ENCODE measurements around the gene BORCS5. TPM values are rescaled to one million over a fixed set of nuclear protein-coding genes. Genes with fewer than 3 reads are reported as not detected.

Gene BORCS5
- total and polyA plus RNA-seq, 2 of the 8 experiments (the other 6 are each of a cell fraction or from before 2014, with no cell fraction given): 8.3 to 17.4 TPM

DNA sequence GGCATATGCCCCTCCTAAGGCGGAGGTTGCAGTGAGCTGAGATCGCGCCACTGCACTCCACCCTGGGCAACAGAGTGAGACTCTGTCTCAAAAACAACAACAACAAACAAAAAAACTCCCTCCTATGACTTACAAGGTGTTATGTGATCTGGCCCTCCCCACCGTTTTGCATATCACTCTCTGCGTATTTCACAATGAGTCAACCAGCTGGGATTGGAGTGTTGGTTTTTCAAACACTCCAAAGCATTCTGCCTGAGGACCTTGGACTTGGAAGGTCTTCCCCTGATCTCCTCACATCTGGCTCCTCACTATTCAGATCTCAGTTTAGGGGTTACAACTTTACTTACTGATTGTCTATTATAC, 20.8 kb upstream of the BORCS5 start:
- Histone ChIP-seq H4K8ac (ENCODE audit: extremely low read depth, insufficient read depth, low read length) (no peak overlapping the region), H3K14ac (ENCODE audit: insufficient read length) (no peak overlapping the region), H3K79me2 (ENCODE audit: control insufficient read depth in 1 of 2, insufficient read depth in 2 of 2, low read length in 2 of 2) (no peaks in the 10 kb centered on the region), H2BK120ac (replicated peaks; ENCODE audit: low read depth, low read length) (no peak overlapping the region), H2BK12ac (ENCODE audit: low read depth, low read length) (no peak overlapping the region), H3K4ac (replicated peaks; ENCODE audit: insufficient read length, low read depth, low read length) (no peak overlapping the region), H3K18ac (ENCODE audit: extremely low read depth, low read length) (no peak overlapping the region), H2AK5ac (ENCODE audit: low read depth, low read length) (no peak overlapping the region), H3K56ac (replicated peaks; ENCODE audit: insufficient read length, low read depth, low read length) (no peak overlapping the region), H4K91ac (replicated peaks; ENCODE audit: insufficient read length, low read length) (no peak overlapping the region), H2AFZ (ENCODE audit: low read length) (no peak overlapping the region), H3K36me3 (ENCODE audit: control insufficient read depth in 2 of 4, insufficient read depth in 4 of 4, low read length in 3 of 4) (no peaks in the 10 kb centered on the region; a peak in 1 of 8 replicates), H3K23me2 (ENCODE audit: low read depth, low read length) (no peaks in the 10 kb centered on the region; the same call in 1 of the 2 replicates), H3K4me2 (ENCODE audit: insufficient read depth in 1 of 2, low read depth in 2 of 2, low read length in 2 of 2) (no peak overlapping the region), H2BK5ac (ENCODE audit: low read depth, low read length) (no peak overlapping the region), H3K9ac (replicated peaks in 1 of 4; ENCODE audit: extremely low read depth in 1 of 4, low read depth in 3 of 4, low read length in 3 of 4) (no peak overlapping the region), H4K20me1 (replicated peaks in 1 of 2; ENCODE audit: control insufficient read depth in 1 of 2, insufficient read depth in 2 of 2, low read length in 2 of 2) (no peaks in the 10 kb centered on the region), H3K4me1 (replicated peaks in 1 of 4; ENCODE audit: control insufficient read depth in 3 of 4, insufficient read depth in 4 of 4, low read length in 3 of 4) (peaks cover 4 to 11% (median 9%) of the 10 kb centered on the region in 4 experiments; a peak in 4 of 7 replicates), H4K5ac (ENCODE audit: insufficient read length, low read depth, low read length) (no peak overlapping the region), H3K27me3 (replicated peaks in 1 of 4; ENCODE audit: control insufficient read depth in 3 of 4, extremely low read depth in 1 of 4, insufficient read depth in 3 of 4, low read length in 3 of 4) (no peaks in the 10 kb centered on the region), H3K23ac (ENCODE audit: insufficient read length) (no peak overlapping the region), H3K9me3 (ENCODE audit: insufficient read depth in 2 of 2, low read depth in 1 of 2, low read length in 1 of 2) (no peaks in the 10 kb centered on the region), H2BK15ac (ENCODE audit: low read length) (no peak overlapping the region), H3K4me3 (ENCODE audit: extremely low read depth in 1 of 4, insufficient read depth in 2 of 4, low read depth in 3 of 4, low read length in 4 of 4) (no peak overlapping the region), H2BK20ac (ENCODE audit: low read length) (no peak overlapping the region), H3K79me1 (ENCODE audit: low read depth, low read length) (no peaks in the 10 kb centered on the region), H3K27ac (ENCODE audit: low read depth, low read length) (no peak overlapping the region)
- DNase-seq (ENCODE audit: low read depth in 1 of 2, low spot score in 2 of 2): no peak
- no peak for FAIRE-seq
- POLR2A ChIA-PET (ENCODE audit: partially characterized antibody): interaction anchor here (0.6 kb wide), 1 partner anchor 300 kb away, joined by 3 read pairs; no protein-coding TSS in a partner anchor
- CTCF ChIA-PET (ENCODE audit: partially characterized antibody): interaction anchor here (0.6 to 6.1 kb wide), 13 partner anchors 11 to 299 kb away, joined by 3 to 38 read pairs (median 5); partner anchors contain the start of genes BORCS5 and MANSC1
- 89% methylated on average over 5 of the region's 5 CpGs; no CpG with 5 or more reads in 1 of the 2 experiments for WGBS, 2 experiments (ENCODE audit: extremely low coverage in 1 of 2, insufficient coverage in 1 of 2, insufficient read length in 1 of 2, insufficient replicate concordance in 2 of 2, low coverage in 1 of 2, low lambda C conversion rate in 2 of 2, missing lambda C conversion rate in 1 of 2)
- no peak for TF ChIP-seq EZH2 (IDR thresholded peaks at IDR 0.05; ENCODE audit: low read depth, low read length, severe bottlenecking)
- TF ChIP-seq SAP30 (IDR thresholded peaks at IDR 0.05; ENCODE audit: insufficient read depth, insufficient replicate concordance, low read length): no peak
- no peak for TF ChIP-seq TAF7 (optimal IDR thresholded peaks at IDR 0.05; ENCODE audit: borderline replicate concordance, low read depth, low read length)
- TF ChIP-seq RBBP5 (IDR thresholded peaks at IDR 0.05; ENCODE audit: borderline replicate concordance, low read depth, low read length): no peak
- TF ChIP-seq, protein P1, sequence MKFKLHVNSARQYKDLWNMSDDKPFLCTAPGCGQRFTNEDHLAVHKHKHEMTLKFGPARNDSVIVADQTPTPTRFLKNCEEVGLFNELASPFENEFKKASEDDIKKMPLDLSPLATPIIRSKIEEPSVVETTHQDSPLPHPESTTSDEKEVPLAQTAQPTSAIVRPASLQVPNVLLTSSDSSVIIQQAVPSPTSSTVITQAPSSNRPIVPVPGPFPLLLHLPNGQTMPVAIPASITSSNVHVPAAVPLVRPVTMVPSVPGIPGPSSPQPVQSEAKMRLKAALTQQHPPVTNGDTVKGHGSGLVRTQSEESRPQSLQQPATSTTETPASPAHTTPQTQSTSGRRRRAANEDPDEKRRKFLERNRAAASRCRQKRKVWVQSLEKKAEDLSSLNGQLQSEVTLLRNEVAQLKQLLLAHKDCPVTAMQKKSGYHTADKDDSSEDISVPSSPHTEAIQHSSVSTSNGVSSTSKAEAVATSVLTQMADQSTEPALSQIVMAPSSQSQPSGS (IDR thresholded peaks at IDR 0.05; ENCODE audit: low read length): no peak
- no peak for TF ChIP-seq NRF1 (IDR thresholded peaks at IDR 0.05; ENCODE audit: low read depth, low read length)
- no peak for TF ChIP-seq EGR1 (IDR thresholded peaks at IDR 0.05; ENCODE audit: borderline replicate concordance, low read depth, low read length)
- no peak for TF ChIP-seq POLR2A (IDR thresholded peaks at IDR 0.05; ENCODE audit: control extremely low read depth in 1 of 2, low read depth in 2 of 2, low read length in 2 of 2)
- TF ChIP-seq KDM1A (IDR thresholded peaks at IDR 0.05; ENCODE audit: borderline replicate concordance, low read length): no peak
- no peak for TF ChIP-seq RFX5 (IDR thresholded peaks at IDR 0.05; ENCODE audit: borderline replicate concordance, low read depth, low read length)
- TF ChIP-seq BCL11A (IDR thresholded peaks at IDR 0.05; ENCODE audit: low read depth in 2 of 2, low read length in 2 of 2): no peak
- no peak for TF ChIP-seq POLR2AphosphoS5 (IDR thresholded peaks at IDR 0.05; ENCODE audit: low read depth, low read length)
- TF ChIP-seq CHD1 (IDR thresholded peaks at IDR 0.05; ENCODE audit: low read depth, low read length): no peak
